CD4-positive, alpha-beta T cell treated with Interleukin-2 at 100 ng/mL for 4 hours (primary cell): ENCODE data around the gene LSM14A.
A peak's percentile ranks its signal among the peaks of the same experiment; 100 is the strongest.
"Not testable (repeated sequence)": the region's sequence is repeated elsewhere in the genome, so short reads cannot be mapped to it uniquely, and the experiment has no call there.

Source experiments
- DNase-seq: peaks from one replicate; pipeline ENCODE4 v3.0.0-alpha.2; 2020; ENCODE audit warnings: low spot score

The LSM14A gene

GRCh38 chr19:34171877-34172660 lies at the start of gene LSM14A:
LSM14A (plus strand) TSS chr19:34172504; CDS start chr19:34172643, 139 bp downstream.
- DNase-seq, result peak; percentile 92

GRCh38 chr19:34124828-34125227 lies 47.5 kb upstream of the LSM14A start:
- no peak for DNase-seq

- DNase-seq, result no peak
Observed at GRCh38 chr19:34126966-34127365, 45.3 kb upstream of the LSM14A start.

- no peak for DNase-seq
Observed at GRCh38 chr19:34127684-34128189, 44.6 kb upstream of the LSM14A start.

- no peak for DNase-seq
Observed at GRCh38 chr19:34128558-34129250, 43.6 kb upstream of the LSM14A start.

- no peak for DNase-seq
Observed at GRCh38 chr19:34131100-34131499, 41.2 kb upstream of the LSM14A start.

- not testable (repeated sequence) for DNase-seq
Observed at GRCh38 chr19:34132145-34132544, 40.2 kb upstream of the LSM14A start.

- DNase-seq, result not testable (repeated sequence)
Observed at GRCh38 chr19:34132706-34133105, 39.6 kb upstream of the LSM14A start.

GRCh38 chr19:34134190-34135053 lies 37.9 kb upstream of the LSM14A start:
- DNase-seq, result peak; percentile 93

GRCh38 chr19:34135054-34135800 lies 37.1 kb upstream of the LSM14A start:
- no peak for DNase-seq

- DNase-seq, result no peak
Observed at GRCh38 chr19:34135821-34136611, 36.3 kb upstream of the LSM14A start.

- DNase-seq, result no peak
Observed at GRCh38 chr19:34141025-34141424, 31.3 kb upstream of the LSM14A start.

- no peak for DNase-seq
Observed at GRCh38 chr19:34142440-34142839, 29.9 kb upstream of the LSM14A start.

- DNase-seq, result peak; percentile 71
Observed at GRCh38 chr19:34145741-34146202, 26.5 kb upstream of the LSM14A start.

- DNase-seq, result no peak
Observed at GRCh38 chr19:34148658-34149185, 23.6 kb upstream of the LSM14A start.

- no peak for DNase-seq
Observed at GRCh38 chr19:34149873-34150272, 22.4 kb upstream of the LSM14A start.

GRCh38 chr19:34150558-34150957 lies 21.7 kb upstream of the LSM14A start:
- DNase-seq, result no peak

GRCh38 chr19:34151439-34151838 lies 20.9 kb upstream of the LSM14A start:
- no peak for DNase-seq

- no peak for DNase-seq
Observed at GRCh38 chr19:34154401-34154800, 17.9 kb upstream of the LSM14A start.

- no peak for DNase-seq
Observed at GRCh38 chr19:34155686-34156085, 16.6 kb upstream of the LSM14A start.
